Raji (cell line): Measurements from ENCODE around the gene STK25.

Experiments used
- POLR2A ChIP-seq: IDR thresholded peaks from 2 replicates; pipeline ENCODE4 v1.6.1; 2011; ENCODE audit warnings: low read depth, low read length, control low read depth; ENCODE audit not compliant: insufficient read depth

The STK25 gene

GRCh38 chr2:241508240-241509154, at the start of gene STK25:
Gene STK25, minus strand, starts transcription at chr2:241508584. Its CDS starts 549 bp downstream, at chr2:241508035.
- TF ChIP-seq POLR2A, result peak; percentile 57

GRCh38 chr2:241556746-241557145, 48.4 kb upstream of the STK25 start:
- no peak for TF ChIP-seq POLR2A

GRCh38 chr2:241555711-241556110, 47.3 kb upstream of the STK25 start:
- TF ChIP-seq POLR2A, result no peak

- no peak for TF ChIP-seq POLR2A
These were observed 46.4 kb upstream of the STK25 start for GRCh38 chr2:241554610-241555322.

- no peak for TF ChIP-seq POLR2A
These were observed 45.6 kb upstream of the STK25 start for GRCh38 chr2:241553981-241554380.

- TF ChIP-seq POLR2A, result no peak
These were observed 45.1 kb upstream of the STK25 start for GRCh38 chr2:241553512-241553830.

GRCh38 chr2:241551998-241552737, 43.8 kb upstream of the STK25 start:
- no peak for TF ChIP-seq POLR2A

GRCh38 chr2:241551599-241551997, 43.2 kb upstream of the STK25 start:
- TF ChIP-seq POLR2A, result no peak

- no peak for TF ChIP-seq POLR2A
These were observed 42.5 kb upstream of the STK25 start for GRCh38 chr2:241550616-241551580.

GRCh38 chr2:241548451-241548835, 40.1 kb upstream of the STK25 start:
- no peak for TF ChIP-seq POLR2A

- TF ChIP-seq POLR2A, result no peak
These were observed 39.5 kb upstream of the STK25 start for GRCh38 chr2:241547781-241548450.

- no peak for TF ChIP-seq POLR2A
These were observed 38.6 kb upstream of the STK25 start for GRCh38 chr2:241546771-241547498.
